Measurements from ENCODE around the gene FBXW5.

Gene FBXW5

DNA sequence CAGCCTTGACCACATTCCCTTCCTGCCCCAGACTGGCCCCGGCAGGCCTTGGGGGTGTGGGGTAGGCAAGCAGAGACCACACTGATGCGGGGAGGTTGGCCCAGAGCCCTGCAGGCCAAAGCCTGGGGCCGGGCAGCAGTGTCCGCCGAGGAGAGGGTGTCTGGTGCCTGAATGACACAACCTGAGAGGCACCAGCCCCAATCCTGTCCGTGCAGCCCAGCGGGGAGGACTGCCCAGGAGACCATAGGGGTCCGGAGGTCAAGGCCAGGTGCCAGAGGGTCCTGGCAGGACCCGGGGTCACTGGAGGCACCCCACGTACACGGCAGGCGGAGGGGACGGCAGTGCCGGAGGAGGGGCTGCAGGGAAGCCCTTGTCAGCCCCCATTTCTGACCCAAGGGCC, 27.2 kb upstream of the FBXW5 start:
- no peaks in the 10 kb centered on the region for H3K36me3 ChIP-seq (ENCODE audit: insufficient read depth)
- no peak overlapping the region for H3K4me2 ChIP-seq
- no peaks in the 10 kb centered on the region for H4K20me1 ChIP-seq (ENCODE audit: insufficient read depth)
- H2AFZ ChIP-seq (ENCODE audit: low read depth) = no peak overlapping the region
- H3K9ac ChIP-seq = no peak overlapping the region
- no peak overlapping the region for H3K27ac ChIP-seq
- H3K4me1 ChIP-seq (ENCODE audit: low read depth, poor library complexity, severe bottlenecking) = no peaks in the 10 kb centered on the region
- no peaks in the 10 kb centered on the region for H3K79me2 ChIP-seq (ENCODE audit: insufficient read depth, low read depth)
- H3K4me3 ChIP-seq (IDR thresholded peaks at IDR 0.05; ENCODE audit: insufficient read depth, low read depth, low read length) = no peak overlapping the region
- TF ChIP-seq, protein P1, sequence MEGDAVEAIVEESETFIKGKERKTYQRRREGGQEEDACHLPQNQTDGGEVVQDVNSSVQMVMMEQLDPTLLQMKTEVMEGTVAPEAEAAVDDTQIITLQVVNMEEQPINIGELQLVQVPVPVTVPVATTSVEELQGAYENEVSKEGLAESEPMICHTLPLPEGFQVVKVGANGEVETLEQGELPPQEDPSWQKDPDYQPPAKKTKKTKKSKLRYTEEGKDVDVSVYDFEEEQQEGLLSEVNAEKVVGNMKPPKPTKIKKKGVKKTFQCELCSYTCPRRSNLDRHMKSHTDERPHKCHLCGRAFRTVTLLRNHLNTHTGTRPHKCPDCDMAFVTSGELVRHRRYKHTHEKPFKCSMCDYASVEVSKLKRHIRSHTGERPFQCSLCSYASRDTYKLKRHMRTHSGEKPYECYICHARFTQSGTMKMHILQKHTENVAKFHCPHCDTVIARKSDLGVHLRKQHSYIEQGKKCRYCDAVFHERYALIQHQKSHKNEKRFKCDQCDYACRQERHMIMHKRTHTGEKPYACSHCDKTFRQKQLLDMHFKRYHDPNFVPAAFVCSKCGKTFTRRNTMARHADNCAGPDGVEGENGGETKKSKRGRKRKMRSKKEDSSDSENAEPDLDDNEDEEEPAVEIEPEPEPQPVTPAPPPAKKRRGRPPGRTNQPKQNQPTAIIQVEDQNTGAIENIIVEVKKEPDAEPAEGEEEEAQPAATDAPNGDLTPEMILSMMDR (conservative IDR thresholded peaks at IDR 0.05; ENCODE audit: low read depth, low read length) = no peak
- peaks cover 34% of the 10 kb centered on the region for H3K27me3 ChIP-seq (ENCODE audit: insufficient read depth, low read depth)

- no peaks in the 10 kb centered on the region for H3K36me3 ChIP-seq (ENCODE audit: insufficient read depth)
- TF ChIP-seq, protein P1 (conservative IDR thresholded peaks at IDR 0.05; ENCODE audit: low read depth, low read length) = no peak
- no peak overlapping the region for H3K27ac ChIP-seq
- H2AFZ ChIP-seq (ENCODE audit: low read depth) = no peak overlapping the region
- H3K9ac ChIP-seq = no peak overlapping the region
- H4K20me1 ChIP-seq (ENCODE audit: insufficient read depth) = no peaks in the 10 kb centered on the region
- H3K4me1 ChIP-seq (ENCODE audit: low read depth, poor library complexity, severe bottlenecking) = peaks cover 11% of the 10 kb centered on the region
- H3K27me3 ChIP-seq (ENCODE audit: insufficient read depth, low read depth) = peaks cover 29% of the 10 kb centered on the region
- H3K79me2 ChIP-seq (ENCODE audit: insufficient read depth, low read depth) = no peaks in the 10 kb centered on the region
- no peak overlapping the region for H3K4me2 ChIP-seq
- no peak overlapping the region for H3K4me3 ChIP-seq (IDR thresholded peaks at IDR 0.05; ENCODE audit: insufficient read depth, low read depth, low read length)
Measured at GRCh38 chr9:136970361-136970760, 25.8 kb upstream of the FBXW5 start.

DNA sequence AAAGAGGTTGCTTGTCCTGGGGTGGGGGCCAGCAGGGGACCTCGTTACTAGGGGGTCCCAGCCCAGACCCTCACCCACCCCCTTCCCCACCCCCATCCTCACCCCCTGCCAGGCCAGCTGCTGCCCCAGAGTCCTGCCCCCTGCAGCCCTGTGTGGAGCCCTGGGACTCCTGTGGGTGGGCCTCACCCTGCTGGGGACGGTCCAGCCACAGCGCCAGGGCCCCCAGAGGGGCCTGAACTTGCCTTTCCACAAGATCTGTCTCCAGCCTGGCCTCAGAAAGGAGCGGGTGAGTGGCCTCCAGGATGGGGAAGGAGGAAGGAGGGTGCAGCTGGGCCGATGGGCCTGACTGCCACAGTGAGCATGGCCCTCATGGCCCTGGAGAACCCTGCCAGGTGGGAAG, 25.2 kb upstream of the FBXW5 start:
- no peak overlapping the region for H3K4me3 ChIP-seq (IDR thresholded peaks at IDR 0.05; ENCODE audit: insufficient read depth, low read depth, low read length)
- TF ChIP-seq, protein P1 (conservative IDR thresholded peaks at IDR 0.05; ENCODE audit: low read depth, low read length) = no peak
- H3K27me3 ChIP-seq (ENCODE audit: insufficient read depth, low read depth) = peaks cover 24% of the 10 kb centered on the region
- no peaks in the 10 kb centered on the region for H3K36me3 ChIP-seq (ENCODE audit: insufficient read depth)
- H3K9ac ChIP-seq = no peak overlapping the region
- no peak overlapping the region for H3K27ac ChIP-seq
- no peak overlapping the region for H2AFZ ChIP-seq (ENCODE audit: low read depth)
- H3K4me1 ChIP-seq (ENCODE audit: low read depth, poor library complexity, severe bottlenecking) = peaks cover 11% of the 10 kb centered on the region
- no peaks in the 10 kb centered on the region for H3K79me2 ChIP-seq (ENCODE audit: insufficient read depth, low read depth)
- no peak overlapping the region for H3K4me2 ChIP-seq
- H4K20me1 ChIP-seq (ENCODE audit: insufficient read depth) = no peaks in the 10 kb centered on the region

GRCh38 chr9:136969150-136969549, 24.6 kb upstream of the FBXW5 start:
- H3K27me3 ChIP-seq (ENCODE audit: insufficient read depth, low read depth) = peaks cover 17% of the 10 kb centered on the region

More at GRCh38 chr9:136969150-136969549, 24.6 kb upstream of the FBXW5 start:
- Histone ChIP-seq H3K4me2 (no peak overlapping the region), H3K27ac (no peak overlapping the region), H3K36me3 (ENCODE audit: insufficient read depth) (no peaks in the 10 kb centered on the region), H3K4me1 (ENCODE audit: low read depth, poor library complexity, severe bottlenecking) (peaks cover 18% of the 10 kb centered on the region), H2AFZ (ENCODE audit: low read depth) (no peak overlapping the region), H3K79me2 (ENCODE audit: insufficient read depth, low read depth) (no peaks in the 10 kb centered on the region), H3K4me3 (IDR thresholded peaks at IDR 0.05; ENCODE audit: insufficient read depth, low read depth, low read length) (no peak overlapping the region), H4K20me1 (ENCODE audit: insufficient read depth) (no peaks in the 10 kb centered on the region), H3K9ac (no peak overlapping the region)
- TF ChIP-seq, protein P1 (conservative IDR thresholded peaks at IDR 0.05; ENCODE audit: low read depth, low read length) = no peak

Data from KMS-11 (cell line).